GM12878 (cell line): ENCODE results near the gene CHST8. TPM values are rescaled to one million over a fixed set of nuclear protein-coding genes. Genes with fewer than 3 reads are reported as not detected.

Experiments used
- ATAC-seq: fragments of 200-7000 bp; cut with Tn5 transposase; 3 replicates; pipeline ENCODE4 v1.9.1; 2020; ENCODE audit warnings: mild to moderate bottlenecking, moderate library complexity
- BruUV-seq: library from RNA; stranded (reverse); fragments of 400-500 nt; replicated peaks from 2 replicates; lab custom pipeline; 2021; lab: Mats Ljungman, UMichigan
- CTCF ChIA-PET: fragments of 300-600 bp; sonication (Branson Sonifier 250); formaldehyde crosslinking; extraction: SDS; loops from one replicate; lab custom pipeline; 2021; ENCODE audit warnings: inconsistent platforms; lab: Yijun Ruan, JAX
- POLR2A ChIA-PET: fragments of 350-600 bp; formaldehyde crosslinking; extraction: SDS; loops from one replicate; lab custom pipeline; 2021; ENCODE audit warnings: inconsistent platforms; lab: Charles Lee
- RAD21 ChIA-PET: fragments of 300-600 bp; sonication (Branson Sonifier 250); formaldehyde crosslinking; loops from one replicate; lab custom pipeline; 2023; ENCODE audit warnings: antibody characterized with exemption; ENCODE audit not compliant: unreplicated experiment; lab: Charles Lee
- SMC1A ChIA-PET: fragments of 300-600 bp; sonication (Branson Sonifier 250); formaldehyde crosslinking; loops from one replicate; lab custom pipeline; 2023; ENCODE audit not compliant: unreplicated experiment, uncharacterized antibody; lab: Charles Lee
- DNase-seq: peaks from one replicate; pipeline ENCODE4 v3.0.0-alpha.2; 2011; ENCODE audit warnings: low read depth, low spot score
- FAIRE-seq: peaks from 3 replicates; lab custom pipeline; 2011; peaks lifted over from hg19 to GRCh38; lab: Jason Lieb, UNC
- H2AFZ ChIP-seq: 2 replicates; pipeline ENCODE4 v1.6.0; 2011; ENCODE audit warnings: low read depth, low read length, control low read depth; ENCODE audit not compliant: control insufficient read depth
- H3K27ac ChIP-seq: 2 replicates; pipeline ENCODE4 v1.5.1; 2011; ENCODE audit warnings: control low read depth; ENCODE audit not compliant: control insufficient read depth, insufficient read depth
- H3K27me3 ChIP-seq, 2 experiments: replicated peaks in 1 of 2; 2 replicates each; pipeline versions ENCODE4 v1.6.0 to v1.6.1; 2011; ENCODE audit warnings: low read length in 1 of 2; ENCODE audit not compliant: control insufficient read depth in 2 of 2, insufficient read depth in 2 of 2
- H3K36me3 ChIP-seq, 2 experiments: 2 replicates each; pipeline ENCODE4 v1.5.1; 2011; ENCODE audit warnings: low read length in 1 of 2; ENCODE audit not compliant: control insufficient read depth in 2 of 2, insufficient read depth in 2 of 2
- H3K4me1 ChIP-seq: 2 replicates; pipeline ENCODE4 v1.6.1; 2011; ENCODE audit warnings: mild to moderate bottlenecking, low read length, moderate library complexity, mixed read lengths; ENCODE audit not compliant: control insufficient read depth, insufficient read depth
- H3K4me2 ChIP-seq: 2 replicates; pipeline ENCODE4 v1.6.0; 2011; ENCODE audit warnings: control low read depth; ENCODE audit not compliant: control insufficient read depth, insufficient read depth
- H3K4me3 ChIP-seq: fragments of 200-600 bp; sonication (generic); 2 replicates; pipeline ENCODE4 v1.5.1; 2016
- H3K79me2 ChIP-seq: 2 replicates; pipeline ENCODE4 v1.6.0; 2011; ENCODE audit warnings: low read length; ENCODE audit not compliant: control insufficient read depth, insufficient read depth
- H3K9ac ChIP-seq: 2 replicates; pipeline ENCODE4 v1.8.0; 2011; ENCODE audit warnings: low read length, control low read depth, mixed read lengths; ENCODE audit not compliant: control insufficient read depth, insufficient read depth
- H3K9me3 ChIP-seq: replicated peaks from 3 replicates; pipeline ENCODE4 v1.5.1; 2011; ENCODE audit warnings: mild to moderate bottlenecking, low read length; ENCODE audit not compliant: control insufficient read depth, insufficient read depth
- H4K20me1 ChIP-seq: 2 replicates; pipeline ENCODE4 v1.6.0; 2011; ENCODE audit not compliant: control insufficient read depth, insufficient read depth
- BRCA1 ChIP-seq: IDR thresholded peaks from 2 replicates; pipeline ENCODE4 v1.6.1; 2011; ENCODE audit warnings: low read depth, low read length, improper control_type of control experiment
- EGR1 ChIP-seq, 2 experiments: IDR thresholded peaks; 1 replicate in 1 of 2; 2 replicates in 1 of 2; pipeline ENCODE4 v1.6.1; 2011 to 2012; ENCODE audit warnings: low read depth in 2 of 2, low read length in 2 of 2, borderline replicate concordance in 1 of 2, mild to moderate bottlenecking in 1 of 2, moderate library complexity in 1 of 2
- FOXK2 ChIP-seq: fragments of 450-650 bp; IDR thresholded peaks from 2 replicates; pipeline ENCODE4 v1.6.1; 2017; ENCODE audit warnings: mild to moderate bottlenecking, moderate library complexity
- KDM1A ChIP-seq: fragments of 200-600 bp; sonication (generic); IDR thresholded peaks from 2 replicates; pipeline ENCODE4 v1.6.1; 2016; ENCODE audit warnings: borderline replicate concordance
- NFYA ChIP-seq: IDR thresholded peaks from 2 replicates; pipeline ENCODE4 v1.6.1; 2011; ENCODE audit warnings: low read depth, mild to moderate bottlenecking, low read length, improper control_type of control experiment, borderline replicate concordance
- NR2F1 ChIP-seq: fragments of 450-650 bp; conservative IDR thresholded peaks from 2 replicates; pipeline ENCODE4 v1.6.1; 2017; ENCODE audit warnings: mild to moderate bottlenecking
- PAX8 ChIP-seq: fragments of 450-650 bp; IDR thresholded peaks from 2 replicates; pipeline ENCODE4 v1.6.1; 2017; ENCODE audit warnings: mild to moderate bottlenecking, moderate library complexity
- PBX3 ChIP-seq: IDR thresholded peaks from 2 replicates; pipeline ENCODE4 v1.6.1; 2011; ENCODE audit warnings: mild to moderate bottlenecking, low read depth, low read length, moderate library complexity; ENCODE audit not compliant: insufficient replicate concordance
- POLR2A ChIP-seq: IDR thresholded peaks from 2 replicates; pipeline ENCODE4 v1.6.1; 2011; ENCODE audit warnings: low read depth, mild to moderate bottlenecking, low read length
- RELB ChIP-seq: fragments of 450-650 bp; IDR thresholded peaks from 2 replicates; pipeline ENCODE4 v1.6.1; 2017; ENCODE audit warnings: low read depth, mild to moderate bottlenecking, moderate library complexity
- SMARCA5 ChIP-seq: fragments of 450-650 bp; IDR thresholded peaks from 2 replicates; pipeline ENCODE4 v1.6.1; 2017; ENCODE audit warnings: mild to moderate bottlenecking
- SUZ12 ChIP-seq: fragments of 200-600 bp; sonication (generic); IDR thresholded peaks from one replicate; pipeline ENCODE4 v1.6.1; 2018; ENCODE audit warnings: antibody characterized with exemption, mild to moderate bottlenecking; ENCODE audit not compliant: unreplicated experiment
- WRNIP1 ChIP-seq: IDR thresholded peaks from 2 replicates; pipeline ENCODE4 v1.6.1; 2011; ENCODE audit warnings: low read depth, low read length, improper control_type of control experiment, borderline replicate concordance
- YY1 ChIP-seq: IDR thresholded peaks from 2 replicates; pipeline ENCODE4 v1.6.1; 2011; ENCODE audit warnings: low read depth, mild to moderate bottlenecking, low read length
- WGBS: methylation state at CpG from one replicate; pipeline ENCODE4 v1.1.6; 2016; ENCODE audit warnings: low lambda C conversion rate; ENCODE audit not compliant: insufficient replicate concordance, insufficient coverage; ENCODE audit errors: missing lambda C conversion rate; 5-methylcytosine and 5-hydroxymethylcytosine counted together
- in situ Hi-C: fragments of 300-500 bp; cut with MboI; formaldehyde crosslinking; loops from 9 replicates; pipeline ENCODE4 v1.14.3; 2018; ENCODE audit warnings: mixed read lengths
- intact Hi-C: fragments of 100-400 bp; cut with micrococcal nuclease; formaldehyde crosslinking; loops from one replicate; pipeline ENCODE4 v1.14.2; 2022; ENCODE audit not compliant: unreplicated experiment
- polyA plus RNA-seq, 11 experiments: library from polyadenylated mRNA; depleted of rRNA in 4 of 11; unstranded in 6 of 11; stranded (reverse) in 5 of 11; fragments of >200 nt; fragmentation: Nextera tagmentation in 4 of 11; fragmentation: Illumina TruSeq in 1 of 11; extraction: Ambion mirVana in 4 of 11; extraction: Trizol in 1 of 11; gene quantifications; 1 replicate in 1 of 11; 2 replicates in 10 of 11; pipeline versions ENCODE4 v1.2.1 to v1.2.3, GENCODE V29; 2011 to 2016; ENCODE audit warnings: inconsistent platforms in 2 of 11, missing spikeins in 2 of 11, low read depth in 1 of 11
- total RNA-seq, 4 experiments: library from RNA; depleted of rRNA in 3 of 4; stranded (reverse); fragments of >200 nt in 3 of 4; fragmentation: Illumina TruSeq in 1 of 4; extraction: Trizol in 1 of 4; gene quantifications; 2 replicates each; pipeline versions ENCODE4 v1.2.1 to v1.2.3, GENCODE V29; 2013 to 2021

The CHST8 gene
- total and polyA plus RNA-seq, 10 of the 15 experiments (the other 5 are each of a cell fraction or from before 2014, with no cell fraction given): 0.06 TPM; not detected in 9

GRCh38 chr19:33721735-33722297 is 100.1 kb downstream of the CHST8 start:
- ChIA-PET RAD21 (no interaction called here), POLR2A (no interaction called here), CTCF (no interaction called here), SMC1A (no interaction called here)
- no peaks in the 10 kb centered on the region for H3K9me3 ChIP-seq
- H3K4me2 ChIP-seq: no peak overlapping the region
- H3K79me2 ChIP-seq: no peaks in the 10 kb centered on the region
- H3K4me3 ChIP-seq: no peak overlapping the region
- BruUV-seq: no TSS peak
- no peaks in the 10 kb centered on the region for H3K36me3 ChIP-seq
- H2AFZ ChIP-seq: no peak overlapping the region
- H4K20me1 ChIP-seq: no peaks in the 10 kb centered on the region
- no peak overlapping the region for H3K9ac ChIP-seq
- H3K27ac ChIP-seq: no peak overlapping the region
- intact Hi-C loops (no loop called here), in situ Hi-C loops (no loop called here)
- ATAC-seq (no peak), FAIRE-seq (no peak), DNase-seq (no peak)
- H3K27me3 ChIP-seq: no peaks in the 10 kb centered on the region
- TF ChIP-seq KDM1A (no peak), SUZ12 (no peak), WRNIP1 (no peak), NR2F1 (no peak)
- WGBS: 0% methylated on average over 2 of the region's 2 CpGs
- H3K4me1 ChIP-seq: no peaks in the 10 kb centered on the region

- no peaks in the 10 kb centered on the region for H3K9me3 ChIP-seq
- SMC1A ChIA-PET: no interaction called here
- no TSS peak for BruUV-seq
- no peaks in the 10 kb centered on the region for H3K79me2 ChIP-seq
- in situ Hi-C loops: no loop called here
- DNase-seq (no peak), FAIRE-seq (no peak), ATAC-seq (no peak)
- H3K9ac ChIP-seq: no peak overlapping the region
- CTCF ChIA-PET: no interaction called here
- no peak overlapping the region for H3K4me2 ChIP-seq
- no peak overlapping the region for H2AFZ ChIP-seq
- intact Hi-C loops: no loop called here
- H3K27ac ChIP-seq: no peak overlapping the region
- POLR2A ChIA-PET: no interaction called here
- RAD21 ChIA-PET: no interaction called here
- no peaks in the 10 kb centered on the region for H3K27me3 ChIP-seq
- no peaks in the 10 kb centered on the region for H3K4me1 ChIP-seq
- H4K20me1 ChIP-seq: no peaks in the 10 kb centered on the region
- H3K36me3 ChIP-seq: no peaks in the 10 kb centered on the region
- WGBS: 8% methylated on average over 11 of the region's 11 CpGs
- no peak overlapping the region for H3K4me3 ChIP-seq
- TF ChIP-seq FOXK2 (no peak), PAX8 (no peak), BRCA1 (no peak), YY1 (no peak), NFYA (no peak), EGR1 (IDR thresholded peaks at IDR 0.05; ENCODE audit: borderline replicate concordance in 1 of 2, low read depth in 2 of 2, low read length in 2 of 2) (no peak), SMARCA5 (no peak), POLR2A (no peak), SUZ12 (no peak), RELB (no peak), KDM1A (no peak), PBX3 (no peak)
Observed at GRCh38 chr19:33722456-33723239, 100.9 kb downstream of the CHST8 start.
